ENCODE data around the gene NPW. TPM values are rescaled to one million over a fixed set of nuclear protein-coding genes. Genes with fewer than 3 reads are reported as not detected.
A peak's percentile ranks its signal among the peaks of the same experiment; 100 is the strongest.

NPW gene
- polyA plus RNA-seq, 1 experiment: 0.66 TPM

- no peak for TF ChIP-seq CTCF (IDR thresholded peaks at IDR 0.05; ENCODE audit: low read depth, low read length)
- Histone ChIP-seq H3K4me3 (ENCODE audit: low read depth, low read length) (peak within 1 kb of the TSS; percentile 72), H3K27me3 (ENCODE audit: control insufficient read depth, insufficient read depth, low read length) (no peaks in the 10 kb centered on the region), H3K27ac (ENCODE audit: low read depth, low read length) (no peak within 1 kb of the TSS), H3K9me3 (ENCODE audit: control insufficient read depth, insufficient read depth, low read length) (no peaks in the 10 kb centered on the region; the same call in 1 of the 2 replicates)
- ChIA-PET CTCF (interaction anchor here (0.6 to 4.6 kb wide), 3 partner anchors 30 to 164 kb away, joined by 4 to 49 read pairs (median 4); no protein-coding TSS in a partner anchor), POLR2A (interaction anchor here (1.0 to 1.7 kb wide), 3 partner anchors 13 to 129 kb away, joined by 3 to 11 read pairs (median 4); partner anchors contain the start of gene TRAF7)
- DNase-seq (ENCODE audit: low read depth, low spot score): no peak
Measured at GRCh38 chr16:2026461-2027023, 7.0 kb downstream of the NPW start, which contains the start of gene NHERF2. TSS of gene NHERF2 (plus strand) at chr16:2026902. CDS start at chr16:2027006, 104 bp downstream.

GRCh38 chr16:2027024-2028010 lies 7.7 kb downstream of the NPW start:
- Histone ChIP-seq H3K9me3 (ENCODE audit: control insufficient read depth, insufficient read depth, low read length) (no peaks in the 10 kb centered on the region; the same call in 1 of the 2 replicates), H3K4me3 (ENCODE audit: low read depth, low read length) (peak overlapping the region; percentile 72), H3K27me3 (ENCODE audit: control insufficient read depth, insufficient read depth, low read length) (no peaks in the 10 kb centered on the region), H3K27ac (ENCODE audit: low read depth, low read length) (no peak overlapping the region)
- CTCF ChIA-PET: interaction anchor here (0.6 to 1.8 kb wide), 3 partner anchors 56 to 165 kb away, joined by 4 to 8 read pairs (median 4); no protein-coding TSS in a partner anchor
- TF ChIP-seq CTCF (IDR thresholded peaks at IDR 0.05; ENCODE audit: low read depth, low read length): no peak
- DNase-seq (ENCODE audit: low read depth, low spot score): no peak
- POLR2A ChIA-PET: interaction anchor here (1.0 to 1.7 kb wide), 3 partner anchors 12 to 128 kb away, joined by 3 to 11 read pairs (median 4); partner anchors contain the start of gene TRAF7

GRCh38 chr16:2028146-2028545 lies 8.6 kb downstream of the NPW start:
- DNase-seq (ENCODE audit: low read depth, low spot score): no peak
- no peaks in the 10 kb centered on the region; the same call in 1 of the 2 replicates for H3K9me3 ChIP-seq (ENCODE audit: control insufficient read depth, insufficient read depth, low read length)
- POLR2A ChIA-PET: interaction anchor here (1.7 kb wide), 1 partner anchor 127 kb away, joined by 11 read pairs; the partner anchor contains the start of gene TRAF7
- CTCF ChIA-PET: interaction anchor here (1.8 kb wide), 1 partner anchor 112 kb away, joined by 8 read pairs; no protein-coding TSS in a partner anchor
- H3K4me3 ChIP-seq (ENCODE audit: low read depth, low read length): peak overlapping the region; percentile 72
- no peak overlapping the region for H3K27ac ChIP-seq (ENCODE audit: low read depth, low read length)
- H3K27me3 ChIP-seq (ENCODE audit: control insufficient read depth, insufficient read depth, low read length): no peaks in the 10 kb centered on the region
- TF ChIP-seq CTCF (IDR thresholded peaks at IDR 0.05; ENCODE audit: low read depth, low read length): no peak

- Histone ChIP-seq H3K27me3 (ENCODE audit: control insufficient read depth, insufficient read depth, low read length) (no peaks in the 10 kb centered on the region), H3K27ac (ENCODE audit: low read depth, low read length) (no peak overlapping the region), H3K4me3 (ENCODE audit: low read depth, low read length) (no peak overlapping the region), H3K9me3 (ENCODE audit: control insufficient read depth, insufficient read depth, low read length) (no peaks in the 10 kb centered on the region; the same call in 1 of the 2 replicates)
- DNase-seq (ENCODE audit: low read depth, low spot score): no peak
- ChIA-PET POLR2A (interaction anchor here (1.7 kb wide), 1 partner anchor 126 kb away, joined by 11 read pairs; the partner anchor contains the start of gene TRAF7), CTCF (interaction anchor here (1.8 kb wide), 1 partner anchor 112 kb away, joined by 8 read pairs; no protein-coding TSS in a partner anchor)
- no peak for TF ChIP-seq CTCF (IDR thresholded peaks at IDR 0.05; ENCODE audit: low read depth, low read length)
Measured at GRCh38 chr16:2028620-2029220, 9.1 kb downstream of the NPW start.

Data from AG04450 (cell line).